ENCODE data around the gene PHYKPL.
"Not testable (repeated sequence)": the region's sequence is repeated elsewhere in the genome, so short reads cannot be mapped to it uniquely, and the experiment has no call there.

PHYKPL gene

GRCh38 chr5:178239626-178240301, 7.2 kb upstream of the PHYKPL start:
- DNase-seq (ENCODE audit: low spot score): not testable (repeated sequence)

GRCh38 chr5:178238711-178239592, 6.3 kb upstream of the PHYKPL start:
- DNase-seq (ENCODE audit: low spot score): no peak

GRCh38 chr5:178238313-178238635, 5.7 kb upstream of the PHYKPL start:
- no peak for DNase-seq (ENCODE audit: low spot score)

- no peak for DNase-seq (ENCODE audit: low spot score)
Observed at GRCh38 chr5:178237431-178238312, 5.1 kb upstream of the PHYKPL start.

GRCh38 chr5:178236679-178237078, 4.1 kb upstream of the PHYKPL start:
- DNase-seq (ENCODE audit: low spot score): no peak

GRCh38 chr5:178236126-178236525, 3.5 kb upstream of the PHYKPL start:
- no peak for DNase-seq (ENCODE audit: low spot score)

GRCh38 chr5:178235588-178235974, 3.0 kb upstream of the PHYKPL start:
- DNase-seq (ENCODE audit: low spot score): no peak

GRCh38 chr5:178234750-178235587, 2.4 kb upstream of the PHYKPL start:
- DNase-seq (ENCODE audit: low spot score): peak; percentile 83

- no peak for DNase-seq (ENCODE audit: low spot score)
Observed at GRCh38 chr5:178234121-178234749, 1.6 kb upstream of the PHYKPL start.

- no peak for DNase-seq (ENCODE audit: low spot score)
Observed at GRCh38 chr5:178232920-178233429, 373 bp upstream of the PHYKPL start.

- DNase-seq (ENCODE audit: low spot score): no peak
Observed at GRCh38 chr5:178231539-178232123, 971 bp downstream of the PHYKPL start.

GRCh38 chr5:178230879-178231538, 1.6 kb downstream of the PHYKPL start:
- DNase-seq (ENCODE audit: low spot score): no peak

- DNase-seq (ENCODE audit: low spot score): no peak
Observed at GRCh38 chr5:178229861-178230260, 2.7 kb downstream of the PHYKPL start.

- not testable (repeated sequence) for DNase-seq (ENCODE audit: low spot score)
Observed at GRCh38 chr5:178229111-178229510, 3.5 kb downstream of the PHYKPL start.

- no peak for DNase-seq (ENCODE audit: low spot score)
Observed at GRCh38 chr5:178228609-178229008, 4.0 kb downstream of the PHYKPL start.

- DNase-seq (ENCODE audit: low spot score): no peak
Observed at GRCh38 chr5:178227929-178228328, 4.7 kb downstream of the PHYKPL start.

- no peak for DNase-seq (ENCODE audit: low spot score)
Observed at GRCh38 chr5:178227138-178227659, 5.4 kb downstream of the PHYKPL start.

GRCh38 chr5:178225174-178225573, 7.4 kb downstream of the PHYKPL start:
- no peak for DNase-seq (ENCODE audit: low spot score)

- no peak for DNase-seq (ENCODE audit: low spot score)
Observed at GRCh38 chr5:178224403-178224802, 8.2 kb downstream of the PHYKPL start.
